Neural cell (in vitro differentiated cells): ENCODE results near the gene TMEM184B.

ENCODE experiments used
- CTCF ChIP-seq: fragments of 450-650 bp; IDR thresholded peaks from 2 replicates; pipeline ENCODE4 v1.5.1; 2014; ENCODE audit warnings: antibody characterized with exemption, mild to moderate bottlenecking, moderate library complexity; ENCODE audit not compliant: poor library complexity, severe bottlenecking
- EP300 ChIP-seq: fragments of 450-650 bp; conservative IDR thresholded peaks from 2 replicates; pipeline ENCODE4 v1.6.1; 2014; ENCODE audit warnings: antibody characterized with exemption, mild to moderate bottlenecking, moderate library complexity; ENCODE audit not compliant: poor library complexity, severe bottlenecking
- EZH2 ChIP-seq: fragments of 200-600, 300-800 bp; shearing (Covaris generic), sonication (generic); IDR thresholded peaks from 2 replicates; pipeline ENCODE4 v1.6.1; 2014; ENCODE audit warnings: antibody characterized with exemption, low read length, borderline replicate concordance, mild to moderate bottlenecking; ENCODE audit not compliant: insufficient read depth, poor library complexity, severe bottlenecking
- SMC3 ChIP-seq: fragments of 450-650 bp; conservative IDR thresholded peaks from 2 replicates; pipeline ENCODE4 v1.6.1; 2014; ENCODE audit warnings: antibody characterized with exemption, mild to moderate bottlenecking, moderate library complexity; ENCODE audit not compliant: poor library complexity

- TF ChIP-seq SMC3 (no peak), CTCF (no peak), EZH2 (no peak), EP300 (no peak)
Measured at GRCh38 chr22:38189104-38189503, 83.7 kb downstream of the TMEM184B start.
